Lung (tissue), 12 donors: ENCODE measurements around the gene EIF3K. TPM values are rescaled to one million over a fixed set of nuclear protein-coding genes. Genes with fewer than 3 reads are reported as not detected.

Experiments used
- ATAC-seq: fragments of 200-7000 bp; cut with Tn5 transposase; one replicate; pipeline ENCODE4 v1.9.1; 2020; ENCODE audit warnings: moderate number of reproducible peaks; ENCODE audit not compliant: insufficient read depth, low FRiP score
- DNase-seq, 3 donors: peaks; one replicate each; pipeline ENCODE4 v3.0.0-alpha.2; 2013 to 2017
- H3K27ac ChIP-seq, 2 donors: one replicate each; pipeline ENCODE4 v1.5.1; 2013; ENCODE audit warnings: mild to moderate bottlenecking in 2 of 2, moderate library complexity in 2 of 2, control low read depth in 1 of 2, inconsistent platforms in 1 of 2, low read depth in 1 of 2, low read length in 1 of 2
- H3K27me3 ChIP-seq, 3 donors: one replicate each; pipeline ENCODE4 v1.5.1; 2013; ENCODE audit warnings: low read length in 2 of 3; ENCODE audit not compliant: control insufficient read depth in 3 of 3, insufficient read depth in 3 of 3
- H3K36me3 ChIP-seq, 4 donors: one replicate each; pipeline ENCODE4 v1.5.1; 2013; ENCODE audit warnings: low read length in 4 of 4, mild to moderate bottlenecking in 1 of 4, moderate library complexity in 1 of 4; ENCODE audit not compliant: control insufficient read depth in 4 of 4, insufficient read depth in 4 of 4
- H3K4me1 ChIP-seq, 5 donors: one replicate each; pipeline ENCODE4 v1.5.1; 2013; ENCODE audit warnings: low read length in 5 of 5, mild to moderate bottlenecking in 2 of 5, moderate library complexity in 1 of 5; ENCODE audit not compliant: control insufficient read depth in 5 of 5, insufficient read depth in 5 of 5
- H3K4me3 ChIP-seq: one replicate; pipeline ENCODE4 v1.5.1; 2013; ENCODE audit warnings: mild to moderate bottlenecking, control low read depth, moderate library complexity
- H3K9ac ChIP-seq, 2 donors: one replicate each; pipeline ENCODE4 v1.5.1; 2013; ENCODE audit warnings: low read length in 2 of 2, control low read depth in 1 of 2; ENCODE audit not compliant: insufficient read depth in 1 of 2
- H3K9me3 ChIP-seq, 4 donors: one replicate each; pipeline ENCODE4 v1.5.1; 2013; ENCODE audit warnings: low read length in 3 of 4, mild to moderate bottlenecking in 1 of 4, moderate library complexity in 1 of 4; ENCODE audit not compliant: control insufficient read depth in 4 of 4, insufficient read depth in 3 of 4
- CTCF ChIP-seq: IDR thresholded peaks from 2 replicates; pipeline ENCODE4 v1.5.1; 2012; ENCODE audit warnings: mild to moderate bottlenecking; ENCODE audit errors: control extremely low read depth, extremely low read depth
- WGBS, 2 donors: extraction: QIAGEN DNeasy Blood & Tissue Kit; methylation state at CpG; one replicate each; pipeline ENCODE4 v1.1.7; 2013; 5-methylcytosine and 5-hydroxymethylcytosine counted together
- polyA plus RNA-seq, 2 donors: library from polyadenylated mRNA; stranded (reverse); fragments of 200-250 nt; gene quantifications; one replicate each; pipeline ENCODE4 v1.2.1, GENCODE V29; 2013
- total RNA-seq, 2 donors: library from RNA; depleted of rRNA in 1 of 2; stranded (reverse); fragments of >200 nt in 1 of 2; gene quantifications; one replicate each; pipeline ENCODE4 v1.2.1, GENCODE V29; 2014 to 2021
- donor health status: control.
- donor health status: control.
- donor health status: Bipolar disorder and iron deficiency.
- donor health status: healthy.
- donor health status: DM: yes; HTN: yes; CAD: no.

The EIF3K gene
- total and polyA plus RNA-seq, 4 donors: 142 to 344 (median 255) TPM

DNA sequence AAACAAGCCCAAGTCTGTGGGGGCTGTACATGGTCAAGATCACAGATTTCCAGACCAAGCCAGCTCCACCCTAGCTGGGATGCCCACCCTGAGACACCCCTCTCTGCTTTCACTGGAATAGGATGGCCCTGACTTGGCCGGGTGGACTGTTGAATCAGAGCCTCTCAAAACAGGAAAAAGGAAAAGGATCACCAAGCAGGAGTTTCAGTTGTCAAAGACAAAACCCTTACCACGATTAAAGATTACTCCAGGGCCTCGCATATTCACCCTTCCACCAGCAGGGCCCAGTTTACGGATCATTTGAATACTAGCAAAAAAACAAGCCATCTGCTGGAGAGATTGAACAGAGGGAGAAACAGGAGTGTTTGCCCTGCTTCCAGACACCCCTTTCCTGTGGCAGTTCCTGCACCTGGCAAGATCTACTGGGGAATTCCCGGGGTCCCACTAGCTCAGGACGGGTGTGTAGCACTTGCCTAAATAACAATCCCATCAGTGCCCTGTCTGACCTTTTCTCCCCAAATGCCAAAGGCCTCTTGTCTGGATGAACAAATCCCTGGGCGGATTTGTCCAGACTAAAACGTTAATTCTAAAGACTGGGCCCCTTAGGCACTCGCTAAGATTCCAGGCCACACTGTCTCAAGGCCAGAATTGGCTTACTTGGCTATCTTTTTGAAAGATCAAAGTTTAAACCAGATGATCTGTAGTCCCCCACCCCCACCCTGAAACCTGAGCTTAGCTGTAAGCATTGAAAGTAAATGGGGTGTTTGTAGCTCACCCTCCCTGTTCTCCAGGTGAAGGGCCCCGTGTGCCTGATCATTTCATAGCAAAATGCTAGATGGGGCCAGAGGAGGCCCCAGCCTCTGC, 66.9 kb downstream of the EIF3K start:
- no peak for TF ChIP-seq CTCF
- Histone ChIP-seq H3K36me3 (peaks cover 0 to 4% (median 0%) of the 10 kb centered on the region in 4 donors), H3K9ac (peak overlapping the region in 1 of 2 donors; percentile 47), H3K27ac (peak overlapping the region; percentile 88 to 95), H3K9me3 (no peaks in the 10 kb centered on the region), H3K27me3 (no peaks in the 10 kb centered on the region), H3K4me3 (no peak overlapping the region), H3K4me1 (peaks cover 3 to 45% (median 22%) of the 10 kb centered on the region in 5 donors)
- DNase-seq (peak in 2 of 3 donors; percentile 35 to 47), ATAC-seq (no peak)
- 24 to 33% methylated on average over 10 of the region's 10 CpGs for WGBS, 2 donors

GRCh38 chr19:38686530-38686888, 67.5 kb downstream of the EIF3K start:
- peaks cover 3 to 48% (median 22%) of the 10 kb centered on the region in 5 donors for H3K4me1 ChIP-seq
- H3K27ac ChIP-seq: peak overlapping the region; percentile 88 to 95
- H3K27me3 ChIP-seq: no peaks in the 10 kb centered on the region
- no peaks in the 10 kb centered on the region for H3K9me3 ChIP-seq
- DNase-seq: no peak
- no peak overlapping the region for H3K4me3 ChIP-seq
- WGBS, 2 donors: 44 to 59% methylated on average over 5 of the region's 5 CpGs
- ATAC-seq: no peak
- H3K36me3 ChIP-seq: peaks cover 0 to 2% (median 0%) of the 10 kb centered on the region in 4 donors
- no peak for TF ChIP-seq CTCF
- H3K9ac ChIP-seq: no peak overlapping the region

Other genes starting within 250 kb of the EIF3K start
- 100 to 1,000 TPM; 134 to 163 TPM for gene PSMD8, start 244.6 kb upstream of the EIF3K start, total RNA-seq
- gene PSMD8, start 244.6 kb upstream of the EIF3K start, polyA plus RNA-seq: 100 to 1,000 TPM in 1 of 2 donors, 10 to 100 TPM in 1; 65.4 to 233 TPM
- gene GGN, start 231.2 kb upstream of the EIF3K start, total RNA-seq: under 1 TPM; 0.17 to 0.61 TPM
- gene GGN, start 231.2 kb upstream of the EIF3K start, polyA plus RNA-seq: under 1 TPM; 0.33 to 0.44 TPM
- gene SPRED3, start 230.5 kb upstream of the EIF3K start, total RNA-seq: 1 to 10 TPM in 1 of 2 donors, under 1 TPM in 1; 0.09 to 2.6 TPM
- 1 to 10 TPM; 1.2 to 1.4 TPM for gene SPRED3, start 230.5 kb upstream of the EIF3K start, polyA plus RNA-seq
- 10 to 100 TPM; 13.1 to 22.0 TPM for gene FAM98C, start 216.1 kb upstream of the EIF3K start, total RNA-seq
- 10 to 100 TPM; 19.8 to 20.6 TPM for gene FAM98C, start 216.1 kb upstream of the EIF3K start, polyA plus RNA-seq
- gene RASGRP4, start 193.0 kb upstream of the EIF3K start, total RNA-seq: 10 to 100 TPM in 1 of 2 donors, 1 to 10 TPM in 1; 4.5 to 12.9 TPM
- gene RASGRP4, start 193.0 kb upstream of the EIF3K start, polyA plus RNA-seq: 10 to 100 TPM in 1 of 2 donors, 1 to 10 TPM in 1; 3.5 to 39.0 TPM
- 1 to 10 TPM; 2.9 to 5.2 TPM for gene RYR1, start 185.5 kb upstream of the EIF3K start, total RNA-seq
- 1 to 10 TPM; 2.8 to 7.6 TPM for gene RYR1, start 185.5 kb upstream of the EIF3K start, polyA plus RNA-seq
- gene MAP4K1, start 1.2 kb upstream of the EIF3K start, total RNA-seq: 1 to 10 TPM; 4.0 to 9.8 TPM
- 10 to 100 TPM in 1 of 2 donors, 1 to 10 TPM in 1; 7.0 to 13.1 TPM for gene MAP4K1, start 1.2 kb upstream of the EIF3K start, polyA plus RNA-seq
- gene ACTN4, start 28.5 kb downstream of the EIF3K start, total RNA-seq: 100 to 1,000 TPM; 339 to 552 TPM
- 100 to 1,000 TPM; 229 to 394 TPM for gene ACTN4, start 28.5 kb downstream of the EIF3K start, polyA plus RNA-seq
- 1 to 10 TPM; 2.0 to 7.1 TPM for gene CAPN12, start 125.3 kb downstream of the EIF3K start, total RNA-seq
- 10 to 100 TPM in 1 of 2 donors, 1 to 10 TPM in 1; 4.9 to 17.8 TPM for gene CAPN12, start 125.3 kb downstream of the EIF3K start, polyA plus RNA-seq
- 1 to 10 TPM in 1 of 2 donors, not detected in 1; 2.4 TPM for gene LGALS7, start 154.3 kb downstream of the EIF3K start, total RNA-seq
- gene LGALS7, start 154.3 kb downstream of the EIF3K start, polyA plus RNA-seq: 1 to 10 TPM; 4.9 to 5.0 TPM
- 1 to 10 TPM in 1 of 2 donors, not detected in 1; 2.3 TPM for gene LGALS7B, start 170.0 kb downstream of the EIF3K start, total RNA-seq
- 10 to 100 TPM; 12.2 to 16.3 TPM for gene LGALS7B, start 170.0 kb downstream of the EIF3K start, polyA plus RNA-seq
- 1 to 10 TPM; 1.7 to 3.5 TPM for gene LGALS4, start 193.8 kb downstream of the EIF3K start, total RNA-seq
- gene LGALS4, start 193.8 kb downstream of the EIF3K start, polyA plus RNA-seq: 1 to 10 TPM in 1 of 2 donors, under 1 TPM in 1; 0.39 to 4.1 TPM
- gene ECH1, start 212.6 kb downstream of the EIF3K start, total RNA-seq: 100 to 1,000 TPM in 1 of 2 donors, 10 to 100 TPM in 1; 57.3 to 205 TPM
- 100 to 1,000 TPM; 202 to 274 TPM for gene ECH1, start 212.6 kb downstream of the EIF3K start, polyA plus RNA-seq
- 100 to 1,000 TPM; 233 to 298 TPM for gene HNRNPL, start 230.8 kb downstream of the EIF3K start, total RNA-seq
- 100 to 1,000 TPM; 169 to 185 TPM for gene HNRNPL, start 230.8 kb downstream of the EIF3K start, polyA plus RNA-seq